Ovary (tissue), 3 donors: ENCODE data around the gene ADAM12.

Experiments used
- POLR2A ChIP-seq: fragments of 450-650 bp; IDR thresholded peaks from one replicate; pipeline ENCODE4 v1.6.1; 2017; ENCODE audit warnings: antibody characterized with exemption, mild to moderate bottlenecking, moderate library complexity
- TF ChIP-seq, protein P1 (sequence below), 3 donors: fragments of 450-650 bp in 2 of 3; fragments of 200-600 bp in 1 of 3; IDR thresholded peaks; one replicate each; pipeline versions ENCODE4 v1.5.1 to v1.8.0; 2016 to 2022; ENCODE audit warnings: antibody characterized with exemption in 3 of 3, mild to moderate bottlenecking in 1 of 3
- donor health status: DM: no; HTN: no; CAD: no.

- TF ChIP-seq, protein P1, sequence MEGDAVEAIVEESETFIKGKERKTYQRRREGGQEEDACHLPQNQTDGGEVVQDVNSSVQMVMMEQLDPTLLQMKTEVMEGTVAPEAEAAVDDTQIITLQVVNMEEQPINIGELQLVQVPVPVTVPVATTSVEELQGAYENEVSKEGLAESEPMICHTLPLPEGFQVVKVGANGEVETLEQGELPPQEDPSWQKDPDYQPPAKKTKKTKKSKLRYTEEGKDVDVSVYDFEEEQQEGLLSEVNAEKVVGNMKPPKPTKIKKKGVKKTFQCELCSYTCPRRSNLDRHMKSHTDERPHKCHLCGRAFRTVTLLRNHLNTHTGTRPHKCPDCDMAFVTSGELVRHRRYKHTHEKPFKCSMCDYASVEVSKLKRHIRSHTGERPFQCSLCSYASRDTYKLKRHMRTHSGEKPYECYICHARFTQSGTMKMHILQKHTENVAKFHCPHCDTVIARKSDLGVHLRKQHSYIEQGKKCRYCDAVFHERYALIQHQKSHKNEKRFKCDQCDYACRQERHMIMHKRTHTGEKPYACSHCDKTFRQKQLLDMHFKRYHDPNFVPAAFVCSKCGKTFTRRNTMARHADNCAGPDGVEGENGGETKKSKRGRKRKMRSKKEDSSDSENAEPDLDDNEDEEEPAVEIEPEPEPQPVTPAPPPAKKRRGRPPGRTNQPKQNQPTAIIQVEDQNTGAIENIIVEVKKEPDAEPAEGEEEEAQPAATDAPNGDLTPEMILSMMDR (IDR thresholded peaks at IDR 0.05): no peak
- no peak for TF ChIP-seq POLR2A
These were observed 51.5 kb downstream of the ADAM12 start for GRCh38 chr10:126336801-126337200.
